ENCODE data around the gene ACTR10.

The ACTR10 gene

GRCh38 chr14:58282925-58283593 lies 83.1 kb downstream of the ACTR10 start:
- no peak for DNase-seq

DNA sequence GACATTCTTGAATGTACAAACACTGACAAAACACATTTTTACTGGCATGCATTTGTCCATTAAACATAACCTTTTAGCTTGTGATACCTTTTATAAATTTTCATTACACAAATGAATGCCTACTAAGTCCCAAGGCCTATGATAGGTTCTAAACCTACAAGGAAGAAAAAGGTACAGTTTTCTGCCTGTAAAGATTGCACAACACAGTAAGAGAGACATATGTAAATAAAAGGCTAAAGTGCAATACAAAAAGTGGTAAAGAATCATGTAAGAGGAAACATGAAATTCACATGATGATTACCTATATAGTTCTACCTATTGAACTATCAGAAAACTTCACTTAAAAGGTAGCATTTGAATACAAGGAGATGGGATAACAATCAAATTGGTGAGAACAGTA lies 83.8 kb downstream of the ACTR10 start:
- DNase-seq, result no peak

GRCh38 chr14:58285132-58285531 lies 85.2 kb downstream of the ACTR10 start:
- DNase-seq, result no peak
